LHCN-M2 (cell line): ENCODE data around the gene ZNF609. TPM values are rescaled to one million over a fixed set of nuclear protein-coding genes. Genes with fewer than 3 reads are reported as not detected.

ENCODE experiments used
- DNase-seq: peaks from one replicate; pipeline ENCODE4 v3.0.0-alpha.2; 2012; ENCODE audit warnings: low read depth
- total RNA-seq: library from RNA; depleted of rRNA; stranded (reverse); fragments of >200 nt; gene quantifications from 2 replicates; pipeline ENCODE4 v1.2.3, GENCODE V29; 2014

Gene ZNF609
- total RNA-seq, 1 experiment from 2014 or later, result 13.1 TPM

DNA sequence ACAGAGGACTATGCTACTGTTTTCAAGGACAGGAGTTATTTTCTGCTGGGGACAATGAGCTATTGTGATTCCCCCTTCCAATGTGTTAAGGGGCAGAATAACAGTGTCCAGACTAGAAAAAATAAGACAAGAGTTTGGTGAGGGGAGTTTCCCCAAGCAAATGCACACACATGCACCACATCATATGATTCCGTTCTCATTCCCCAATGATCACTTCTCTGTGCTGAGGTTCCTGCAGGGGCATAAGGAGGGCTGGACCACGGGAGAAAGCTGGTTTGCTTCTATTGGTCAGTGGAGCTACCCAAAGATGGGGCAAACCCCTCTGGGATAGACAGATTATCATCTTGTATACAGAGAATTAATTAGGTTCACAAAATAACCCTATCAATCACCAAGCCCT is 234.4 kb downstream of the ZNF609 start:
- DNase-seq, result no peak

DNA sequence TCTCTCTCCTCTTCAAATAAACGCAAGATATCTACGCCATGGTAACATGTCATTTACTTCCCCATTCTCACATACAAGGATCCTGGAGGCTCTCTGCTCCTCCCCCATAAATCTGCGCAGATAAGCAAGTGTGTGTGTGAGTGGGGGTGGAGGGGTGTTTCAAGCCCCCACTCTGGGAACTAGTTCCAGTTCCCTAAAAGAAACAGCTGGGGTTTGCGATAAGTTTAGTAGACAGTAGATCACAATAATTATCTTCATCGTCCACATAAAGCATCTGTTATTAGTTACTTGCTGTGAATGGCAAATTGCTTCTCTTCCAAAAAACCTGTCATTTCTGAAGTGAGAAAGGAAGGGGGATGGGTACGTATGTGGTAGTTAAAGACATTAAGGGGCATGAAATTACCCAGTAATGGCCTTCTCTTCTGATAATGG is 235.2 kb downstream of the ZNF609 start:
- DNase-seq, result no peak

DNA sequence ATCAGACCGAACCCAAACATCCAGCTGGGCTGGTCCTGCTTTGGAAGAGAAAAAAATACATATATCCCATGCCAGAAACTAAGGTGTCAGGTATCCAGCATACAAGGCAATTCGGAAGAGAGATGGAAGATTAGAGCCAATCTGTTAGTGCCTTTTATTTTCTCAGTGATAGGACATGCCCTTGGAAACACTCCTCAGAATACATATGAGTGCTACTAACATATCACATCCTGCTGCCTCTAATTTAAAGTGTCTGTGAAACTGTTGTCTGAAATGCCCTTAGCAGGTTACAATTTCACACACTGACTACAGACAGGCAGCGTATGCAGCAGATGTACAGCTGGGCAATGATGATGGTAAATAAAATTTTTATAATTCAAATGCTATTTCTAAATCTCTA is 236.1 kb downstream of the ZNF609 start:
- DNase-seq, result no peak

DNA sequence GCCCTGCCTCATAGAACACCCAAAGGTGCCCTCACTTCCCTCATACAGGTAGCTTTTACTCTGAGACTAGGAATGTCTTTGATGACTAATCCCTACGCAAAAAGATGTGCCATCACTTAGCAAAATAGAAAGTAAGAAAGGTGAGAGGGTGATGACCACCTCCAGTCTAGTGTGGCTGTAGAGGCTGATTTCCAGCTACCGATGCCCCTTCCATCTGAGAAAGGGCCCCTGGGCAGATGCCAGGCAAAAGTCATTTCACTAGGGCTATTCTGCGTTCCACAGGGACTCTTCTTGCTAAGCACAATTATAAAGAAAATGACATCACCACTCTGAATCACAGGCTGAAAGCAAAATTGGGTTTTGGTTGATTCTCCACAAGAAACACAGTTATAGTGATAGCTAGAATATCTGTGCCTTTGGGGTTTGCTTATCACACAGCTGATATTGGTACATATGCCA is 237.6 kb downstream of the ZNF609 start:
- DNase-seq, result peak; percentile 18

DNA sequence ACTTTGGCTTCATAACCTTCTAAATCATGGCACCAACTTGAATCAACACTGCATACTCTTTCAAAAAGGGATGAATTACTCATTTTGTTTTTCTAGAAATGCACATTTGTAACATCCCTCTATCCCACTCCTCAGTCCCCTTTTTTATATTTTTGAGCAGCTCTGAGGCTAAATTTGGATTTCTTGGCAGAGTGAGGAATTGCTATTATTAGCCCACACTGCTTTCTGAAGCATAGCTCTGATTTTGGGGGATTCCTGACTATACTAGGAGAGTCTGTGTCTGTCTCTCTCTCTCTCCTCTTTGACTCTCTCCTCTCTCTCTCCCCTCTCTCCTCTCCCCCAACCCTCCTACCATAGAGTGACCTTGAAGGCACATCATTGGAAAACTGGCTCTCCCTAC is 238.4 kb downstream of the ZNF609 start:
- DNase-seq, result no peak

DNA sequence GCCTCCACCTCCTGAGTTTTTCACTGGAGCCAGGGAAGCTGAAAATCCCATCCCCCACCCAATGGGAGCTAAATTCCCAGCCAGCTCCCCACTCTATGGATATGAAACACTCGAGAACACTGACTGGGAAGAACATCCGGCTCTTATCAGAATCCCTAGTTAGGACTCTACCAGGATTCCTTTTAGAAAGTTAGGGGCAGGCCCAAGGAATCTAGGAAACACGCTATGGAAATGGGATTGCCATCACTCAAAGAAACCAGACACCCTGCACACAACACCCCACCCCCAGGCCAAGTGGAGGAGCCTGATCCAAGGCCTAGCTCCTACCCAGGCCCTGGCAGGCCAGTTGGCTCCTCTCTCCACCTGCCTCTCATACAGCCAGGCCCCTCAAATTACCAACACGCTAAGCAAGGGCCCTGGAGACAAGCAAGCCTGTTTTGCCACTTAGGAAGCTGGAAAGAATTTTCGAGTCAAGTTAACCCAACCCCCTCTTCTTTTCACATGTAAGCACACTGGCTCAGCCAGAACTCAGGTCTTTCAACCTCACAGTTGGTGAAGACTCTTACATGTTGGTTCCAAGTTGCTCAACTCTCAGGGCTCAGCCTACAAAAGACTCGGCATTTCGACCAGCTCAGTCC is 239.5 kb downstream of the ZNF609 start:
- peak; percentile 31 for DNase-seq

DNA sequence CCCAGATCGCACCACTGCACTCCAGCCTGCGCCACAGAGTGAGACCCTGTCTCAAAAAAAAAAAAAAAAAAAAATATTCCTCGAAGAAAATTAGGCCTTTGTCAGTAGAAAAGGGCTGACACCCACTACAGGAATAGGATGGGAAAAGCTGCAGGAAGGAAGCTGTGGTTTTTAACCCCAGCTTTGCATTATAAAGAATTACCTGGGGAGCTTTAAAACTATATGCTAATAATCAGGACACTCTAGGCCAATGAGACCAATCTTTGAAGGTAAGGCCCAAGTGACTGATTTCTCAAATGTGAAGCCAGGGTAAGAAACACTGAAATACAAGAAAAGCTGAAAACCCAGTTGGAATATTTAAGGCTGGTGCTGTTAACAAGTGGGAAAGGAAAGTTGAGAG is 240.7 kb downstream of the ZNF609 start:
- no peak for DNase-seq

DNA sequence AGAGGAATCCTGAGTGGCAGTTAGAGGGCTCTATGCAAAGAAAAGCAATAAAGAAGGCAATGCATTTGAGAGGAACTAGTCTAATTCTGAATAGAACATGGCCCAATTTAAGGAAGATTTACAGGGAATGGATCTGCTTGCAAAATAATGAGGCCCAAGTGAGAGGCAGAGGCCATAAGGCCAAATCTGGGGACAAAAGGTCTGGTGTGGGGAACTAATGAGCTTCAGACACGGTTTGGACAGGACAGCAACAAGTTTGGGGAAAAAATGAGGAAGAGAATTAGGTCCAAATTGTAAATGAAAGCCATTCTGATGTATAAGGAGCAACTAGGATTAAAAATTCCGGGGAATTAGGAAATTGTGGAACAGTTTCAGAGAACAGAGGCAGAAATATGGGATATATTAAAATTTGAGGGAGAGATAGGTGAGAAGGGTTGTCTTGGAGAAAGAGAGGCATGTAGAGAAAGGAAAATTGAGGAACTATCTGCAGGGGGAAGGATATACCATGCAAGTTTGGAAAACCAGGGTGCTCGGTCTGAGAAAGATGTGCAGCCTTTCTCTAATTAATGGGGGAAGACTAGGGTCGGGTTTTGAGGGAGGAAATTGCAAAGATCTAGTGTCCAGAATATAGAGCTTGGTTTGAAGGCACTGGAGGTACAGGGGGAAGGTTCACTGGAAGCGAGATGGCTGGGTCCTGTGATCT is 241.3 kb downstream of the ZNF609 start:
- no peak for DNase-seq

DNA sequence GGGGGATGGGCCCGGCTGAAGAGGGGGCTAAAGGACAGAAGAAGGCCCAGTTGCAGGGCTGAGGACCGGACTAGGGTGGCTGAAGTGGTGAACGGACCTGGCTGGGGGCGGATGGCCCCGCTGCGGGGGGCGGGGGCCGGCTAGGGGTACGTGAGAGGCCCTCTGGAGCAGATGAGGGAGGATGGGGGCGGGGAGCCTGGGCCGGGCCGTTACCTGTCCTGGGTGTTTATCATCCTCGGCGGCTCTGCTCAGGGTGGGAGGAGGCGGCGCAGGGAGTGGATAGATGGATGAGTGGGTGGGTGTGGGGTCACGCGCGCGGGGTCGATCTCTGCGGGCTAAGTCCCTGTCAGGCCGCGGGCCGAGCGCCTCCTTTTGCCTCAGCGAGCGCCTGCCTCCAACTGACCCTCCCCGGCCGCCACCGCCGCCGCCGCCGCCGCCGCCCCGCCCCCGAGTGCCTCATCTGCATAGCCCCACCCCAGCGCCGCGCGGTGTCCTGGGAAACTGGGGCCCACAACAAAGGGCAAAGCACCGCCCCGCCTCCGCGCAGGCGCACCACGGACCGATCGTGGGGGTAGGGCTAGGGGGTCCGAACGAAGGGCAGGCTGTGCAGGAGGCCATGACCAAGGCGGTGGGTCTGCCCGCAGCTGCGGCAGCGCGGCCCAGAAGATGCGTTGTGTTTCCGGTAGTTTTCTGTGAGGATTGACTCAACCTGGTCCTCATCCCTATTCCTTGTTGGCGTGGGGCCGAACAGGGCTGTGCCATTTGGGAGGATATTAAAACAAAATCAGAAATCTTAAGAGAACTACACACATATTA is 242.6 kb downstream of the ZNF609 start:
- DNase-seq, result peak; percentile 90

DNA sequence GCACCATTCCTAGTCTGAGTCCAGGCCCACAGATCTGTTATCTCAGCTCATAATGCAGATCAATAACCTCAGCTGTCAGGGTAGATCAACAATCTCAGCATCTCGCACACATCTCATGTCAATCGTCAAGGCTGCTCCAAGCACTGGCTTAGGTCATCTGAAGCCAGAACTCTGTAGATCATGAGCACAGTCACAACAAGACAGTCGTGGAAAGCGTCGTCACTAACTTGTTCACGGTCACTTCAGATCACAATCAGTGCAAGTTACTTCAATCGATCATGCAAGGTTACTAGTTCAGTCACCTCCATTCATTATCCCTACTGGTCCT is 243.2 kb downstream of the ZNF609 start:
- DNase-seq, result no peak

DNA sequence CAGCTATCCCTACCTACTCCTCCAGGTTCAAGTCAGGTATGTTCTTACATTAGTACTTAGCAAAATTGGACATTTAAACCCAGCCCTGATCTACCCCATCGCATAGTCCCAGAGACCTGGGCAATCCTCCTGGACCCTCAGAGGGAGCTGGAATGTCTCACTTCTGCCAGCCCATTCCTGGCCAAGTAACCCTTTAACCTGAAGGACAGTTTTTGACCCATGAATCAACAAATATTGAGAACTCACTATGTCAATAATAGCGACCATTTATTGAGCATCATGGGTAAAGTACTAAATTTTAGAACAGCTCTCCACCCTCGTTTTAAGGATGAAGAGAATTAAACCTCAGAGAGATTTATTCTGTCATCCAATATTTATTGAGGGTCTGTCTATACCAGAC is 244.6 kb downstream of the ZNF609 start:
- DNase-seq, result no peak

DNA sequence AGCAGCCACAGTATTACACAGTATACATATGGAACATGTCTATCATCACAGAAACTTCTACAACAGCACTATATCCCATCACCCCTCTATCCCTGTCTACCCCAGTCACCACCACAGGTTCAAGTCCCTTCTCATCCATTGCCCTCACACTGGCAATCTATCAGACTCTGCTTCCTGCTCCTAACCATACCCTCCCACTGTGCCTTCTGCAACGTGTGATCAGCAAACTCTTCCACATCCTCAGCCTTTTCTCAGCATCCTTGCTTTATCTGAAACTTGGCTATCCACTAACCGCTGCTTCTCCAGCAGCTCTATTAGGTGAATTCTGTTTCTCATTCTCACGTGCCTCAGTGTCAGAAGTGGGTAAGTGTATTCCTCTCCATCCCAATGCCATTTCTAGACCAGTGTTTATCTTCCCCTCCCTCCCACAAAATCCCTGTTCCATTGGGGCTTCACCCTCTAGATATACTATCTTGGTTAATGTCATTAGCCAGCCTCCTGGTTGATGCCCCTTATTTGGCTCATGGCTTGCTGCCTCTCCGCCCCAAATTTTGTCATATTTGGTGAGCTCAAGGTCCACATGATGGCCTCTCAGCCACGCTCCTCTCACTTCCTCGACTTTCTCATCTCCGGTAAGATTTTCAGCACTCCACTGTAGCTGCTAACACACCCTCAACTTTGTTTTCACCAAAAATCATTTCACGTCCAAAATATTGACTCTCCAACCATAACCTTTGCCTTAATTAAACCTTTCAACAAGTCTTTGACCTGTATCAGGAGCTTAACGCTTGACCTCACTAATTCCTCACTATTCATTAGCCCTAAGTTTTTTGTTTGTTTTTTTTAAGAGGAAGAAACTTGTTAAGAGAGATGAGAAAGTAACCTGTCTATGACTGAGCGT is 245.9 kb downstream of the ZNF609 start:
- no peak for DNase-seq

DNA sequence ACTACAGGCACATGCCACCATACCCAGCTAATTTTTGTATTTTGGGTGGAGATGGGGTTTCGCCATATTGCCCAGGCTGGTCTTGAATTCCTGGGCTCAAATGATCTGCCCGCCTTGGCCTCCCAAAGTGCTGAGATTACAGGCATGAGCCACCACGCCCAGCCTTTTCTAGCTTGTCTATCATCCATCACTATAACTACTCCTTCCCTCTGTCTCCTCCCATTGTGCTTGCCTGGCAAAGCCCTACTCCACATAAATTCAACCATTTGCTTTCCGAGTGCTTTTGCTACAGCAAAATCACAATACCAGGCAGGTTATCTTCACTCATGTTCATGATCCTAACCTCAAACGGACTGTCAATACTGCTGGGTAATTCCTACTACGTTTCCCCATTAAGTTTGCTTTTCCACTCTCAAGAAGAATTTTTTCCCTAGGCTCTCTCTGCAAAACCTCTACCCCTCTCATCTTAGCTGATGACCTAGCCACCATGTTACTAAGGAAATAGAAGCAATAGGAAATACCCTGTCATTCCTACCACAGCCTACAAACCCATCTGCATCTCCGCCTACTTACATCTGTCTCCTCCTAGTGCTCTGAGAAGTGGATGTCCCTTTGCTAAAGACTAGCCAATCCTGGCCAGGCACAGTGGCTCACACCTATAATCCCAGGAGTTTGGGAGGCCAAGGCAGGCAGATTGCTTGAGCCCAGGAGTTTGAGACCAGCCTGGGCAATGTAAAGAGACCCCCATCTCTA is 250.5 kb downstream of the ZNF609 start:
- no peak for DNase-seq

DNA sequence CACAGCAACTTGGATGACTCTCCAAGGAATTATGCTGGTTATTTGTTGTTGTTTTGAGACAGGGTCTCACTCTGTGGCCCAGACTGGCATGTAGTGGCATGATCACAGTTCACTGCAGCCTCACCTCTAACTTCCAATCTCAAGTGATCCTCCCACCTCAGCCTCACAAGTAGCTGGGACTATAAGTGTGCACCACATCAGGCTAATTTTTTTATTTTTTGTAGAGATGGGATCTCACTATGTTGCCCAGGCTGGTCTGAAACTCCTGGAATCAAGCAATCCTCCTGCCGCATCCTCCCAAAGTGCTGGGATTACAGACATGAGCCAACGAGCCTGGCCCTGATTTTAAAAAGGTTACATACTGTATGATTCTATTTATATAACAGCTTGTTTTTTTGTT is 252.0 kb downstream of the ZNF609 start:
- no peak for DNase-seq

DNA sequence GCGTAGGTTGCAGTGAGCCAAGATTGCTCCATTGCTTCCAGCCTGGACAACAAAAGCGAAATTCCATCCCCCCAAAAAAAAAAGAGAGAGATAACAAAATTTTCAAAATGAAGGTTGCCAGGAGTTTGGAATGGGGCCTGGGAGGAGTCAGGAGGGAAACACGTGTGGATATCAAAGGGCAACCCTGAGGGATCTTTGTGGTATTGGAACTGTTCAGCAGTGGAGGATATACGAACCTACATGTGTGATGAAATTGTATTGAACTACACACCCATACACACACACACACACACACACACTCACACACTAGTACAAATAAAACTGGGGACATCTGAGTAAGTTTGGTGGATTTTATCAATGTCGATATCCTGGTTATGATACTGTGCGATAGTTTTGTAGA is 253.2 kb downstream of the ZNF609 start:
- DNase-seq, result no peak

DNA sequence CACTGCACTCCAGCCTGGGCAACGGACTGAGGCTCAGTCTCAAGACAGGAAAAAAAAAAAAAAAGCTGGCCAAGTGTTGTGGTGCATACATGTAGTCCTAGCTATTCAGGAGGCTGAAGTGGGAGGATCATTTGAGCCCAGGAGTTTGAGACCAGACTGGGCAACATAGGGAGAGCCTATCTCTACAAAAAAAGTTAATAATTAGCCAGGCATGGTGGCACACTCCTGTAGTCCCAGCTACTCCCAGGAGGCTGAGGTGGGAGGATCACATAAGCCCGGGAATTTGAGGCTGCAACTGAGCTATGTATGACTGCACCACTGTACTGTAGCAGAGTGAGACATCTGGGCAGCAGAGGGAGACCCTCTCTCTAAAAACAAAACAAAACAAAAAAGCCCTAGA is 256.1 kb downstream of the ZNF609 start:
- no peak for DNase-seq

DNA sequence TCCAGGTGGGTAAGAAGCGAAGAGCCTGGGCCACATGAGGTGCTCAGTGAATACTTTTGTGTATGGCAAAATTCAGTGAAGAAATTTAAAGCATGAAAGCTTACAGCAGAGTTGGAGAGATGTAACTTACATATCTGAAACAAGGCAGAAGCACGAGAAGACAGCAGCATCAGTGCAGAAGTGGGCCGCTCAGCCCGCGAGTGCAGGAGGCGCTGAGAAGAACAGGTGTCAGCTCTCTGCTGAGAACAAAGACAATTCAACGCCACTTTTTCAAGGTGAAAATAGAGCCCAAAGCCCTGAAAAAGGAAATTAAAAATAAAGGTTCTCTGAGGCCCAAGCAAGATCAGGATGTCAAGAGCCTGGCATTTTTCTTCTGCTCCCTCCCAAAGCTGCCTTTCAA is 256.8 kb downstream of the ZNF609 start:
- no peak for DNase-seq

DNA sequence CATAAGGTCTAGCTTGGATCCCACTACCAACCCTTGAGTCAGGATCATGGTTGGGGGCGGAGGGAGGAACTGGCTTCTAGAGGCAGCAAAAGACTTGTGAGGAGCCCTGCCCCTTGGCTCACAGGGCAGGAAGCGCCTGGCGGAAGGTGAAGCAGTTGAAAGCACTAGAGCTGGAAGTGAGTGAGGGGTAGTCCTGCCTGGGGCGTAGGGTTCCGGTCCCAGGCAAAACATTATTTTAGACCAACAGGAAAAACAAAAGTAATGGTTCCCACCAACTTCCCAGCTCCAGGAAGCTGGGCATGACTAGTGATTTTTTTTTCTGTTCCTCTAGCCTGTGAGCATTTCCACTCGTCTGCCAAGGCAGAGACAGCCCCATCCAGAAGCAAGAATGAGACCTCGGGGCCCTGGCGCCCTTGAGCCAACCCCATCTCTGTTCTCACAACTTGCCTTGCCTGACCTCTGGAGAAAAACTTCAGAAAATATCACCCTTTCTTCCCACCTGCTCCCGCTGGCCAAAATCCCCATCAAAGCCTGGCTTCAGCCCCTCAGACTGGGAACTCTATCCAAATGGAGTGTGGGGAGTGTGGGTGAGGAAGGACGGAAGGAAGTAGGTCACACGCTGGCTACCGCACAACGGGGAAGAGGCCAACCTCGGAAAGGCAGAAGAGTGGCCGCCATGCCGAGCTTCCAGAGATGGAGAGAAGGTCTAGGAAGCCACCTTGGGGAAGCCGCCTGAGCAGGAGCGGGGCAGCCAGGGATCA is 257.5 kb downstream of the ZNF609 start:
- DNase-seq, result no peak

DNA sequence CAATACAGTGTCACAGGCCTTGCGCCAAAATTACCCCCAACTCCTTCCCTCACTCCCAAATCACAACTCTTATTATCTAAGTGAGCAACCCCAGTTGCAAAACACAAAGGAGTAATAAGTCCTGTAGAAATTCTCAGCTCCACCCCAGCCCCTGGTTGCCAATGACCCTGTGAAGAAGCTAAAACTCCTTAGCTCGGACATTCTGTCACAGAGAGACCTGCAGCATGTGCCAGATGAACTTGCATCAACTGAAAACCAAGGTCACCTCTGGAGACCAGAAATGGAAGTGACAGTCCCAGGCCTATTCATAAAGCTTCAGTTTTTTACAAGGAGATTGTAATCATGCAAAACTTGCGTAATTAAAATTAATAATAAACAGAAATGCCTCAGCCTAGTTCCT is 259.8 kb downstream of the ZNF609 start:
- no peak for DNase-seq

DNA sequence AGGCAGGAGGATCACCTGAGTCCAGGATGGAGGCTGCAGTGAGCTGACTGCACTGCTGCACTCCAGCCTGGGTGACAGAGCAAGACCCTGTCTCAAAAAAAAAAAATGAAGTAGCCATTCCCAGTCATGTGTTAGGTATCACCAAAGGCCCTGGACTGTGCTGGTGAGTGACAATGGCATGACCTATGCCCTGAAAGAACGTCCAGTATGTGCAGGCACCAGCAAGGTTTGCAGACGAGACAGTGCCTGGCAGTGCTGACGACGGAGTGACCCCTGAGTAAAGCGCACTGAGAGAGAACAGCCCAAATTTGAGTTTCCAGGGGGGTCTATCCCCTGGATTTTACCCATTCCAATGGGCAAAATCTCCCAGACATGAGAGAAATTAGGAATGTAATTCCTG is 269.8 kb downstream of the ZNF609 start:
- no peak for DNase-seq
